Measurements from ENCODE around the gene OR2AP1. TPM values are rescaled to one million over a fixed set of nuclear protein-coding genes. Genes with fewer than 3 reads are reported as not detected.
"Not testable (repeated sequence)": the region's sequence is repeated elsewhere in the genome, so short reads cannot be mapped to it uniquely, and the experiment has no call there.

The OR2AP1 gene
- total RNA-seq = not detected
- not detected for polyA plus RNA-seq

- intact Hi-C loops (cut with micrococcal nuclease) = no loop called here
- peaks cover 8 to 10% of the 10 kb centered on the region in 2 donors for H3K27me3 Mint-ChIP-seq
- H3K27ac Mint-ChIP-seq = no peak within 1 kb of the TSS
- DNase-seq = no peak
- no peak within 1 kb of the TSS for H3K4me3 ChIP-seq (ENCODE audit: low read length in 2 of 2)
- H3K36me3 Mint-ChIP-seq = peaks cover 12% of the 10 kb centered on the region in 2 donors
- peak within 1 kb of the TSS in 1 of 8 donors; percentile 4 for H3K4me3 Mint-ChIP-seq
- peaks cover 0 to 48% (median 35%) of the 10 kb centered on the region in 8 donors for H3K9me3 Mint-ChIP-seq
- H3K9me3 ChIP-seq (ENCODE audit: control insufficient read depth in 1 of 2, low read length in 2 of 2) = peaks cover 0 to 14% of the 10 kb centered on the region in 2 donors
- no peaks in the 10 kb centered on the region for H3K4me1 ChIP-seq (ENCODE audit: insufficient read depth, low read length)
- H3K36me3 ChIP-seq (ENCODE audit: insufficient read depth, low read length) = no peaks in the 10 kb centered on the region
- POLR2A ChIA-PET (ENCODE audit: partially characterized antibody) = no interaction called here
- CTCF ChIA-PET (ENCODE audit: partially characterized antibody) = no interaction called here
- H3K27me3 ChIP-seq (ENCODE audit: insufficient read depth, low read length) = no peaks in the 10 kb centered on the region
- H3K4me1 Mint-ChIP-seq = no peaks in the 10 kb centered on the region
- no peak within 1 kb of the TSS for H3K27ac ChIP-seq (ENCODE audit: low read depth, low read length)
Measured at GRCh38 chr12:55572168-55572567, at the start of gene OR2AP1. Gene OR2AP1 (plus strand): TSS chr12:55572468. CDS start chr12:55574415, 1,947 bp downstream.

GRCh38 chr12:55548235-55548634 lies 24.0 kb upstream of the OR2AP1 start:
- Mint-ChIP-seq H3K9me3 (peaks cover 2 to 28% (median 8%) of the 10 kb centered on the region in 8 donors), H3K27me3 (peaks cover 28 to 38% of the 10 kb centered on the region in 2 donors)
- H3K36me3 ChIP-seq (ENCODE audit: insufficient read depth, low read length); H3K27me3 ChIP-seq (ENCODE audit: insufficient read depth, low read length); H3K4me1 ChIP-seq (ENCODE audit: insufficient read depth, low read length); H3K4me1 Mint-ChIP-seq; H3K36me3 Mint-ChIP-seq; H3K4me3 Mint-ChIP-seq; H3K9me3 ChIP-seq (ENCODE audit: control insufficient read depth in 1 of 2, low read length in 2 of 2); DNase-seq; H3K4me3 ChIP-seq (ENCODE audit: low read length in 2 of 2); intact Hi-C loops (cut with micrococcal nuclease); POLR2A ChIA-PET (ENCODE audit: partially characterized antibody); H3K27ac Mint-ChIP-seq; H3K27ac ChIP-seq (ENCODE audit: low read depth, low read length); CTCF ChIA-PET (ENCODE audit: partially characterized antibody): not testable (repeated sequence)

GRCh38 chr12:55548756-55549155 lies 23.5 kb upstream of the OR2AP1 start:
- Mint-ChIP-seq H3K9me3 (peaks cover 2 to 23% (median 8%) of the 10 kb centered on the region in 8 donors), H3K27me3 (peaks cover 23 to 35% of the 10 kb centered on the region in 2 donors), H3K27ac (no peak overlapping the region), H3K4me3 (no peak overlapping the region), H3K4me1 (no peaks in the 10 kb centered on the region), H3K36me3 (peaks cover 0 to 1% of the 10 kb centered on the region in 2 donors)
- no peaks in the 10 kb centered on the region for H3K36me3 ChIP-seq (ENCODE audit: insufficient read depth, low read length)
- ChIA-PET CTCF (ENCODE audit: partially characterized antibody) (no interaction called here), POLR2A (ENCODE audit: partially characterized antibody) (no interaction called here)
- H3K9me3 ChIP-seq (ENCODE audit: control insufficient read depth in 1 of 2, low read length in 2 of 2) = no peaks in the 10 kb centered on the region
- DNase-seq = no peak
- H3K27me3 ChIP-seq (ENCODE audit: insufficient read depth, low read length) = no peaks in the 10 kb centered on the region
- intact Hi-C loops (cut with micrococcal nuclease) = no loop called here
- H3K27ac ChIP-seq (ENCODE audit: low read depth, low read length) = no peak overlapping the region
- no peak overlapping the region for H3K4me3 ChIP-seq (ENCODE audit: low read length in 2 of 2)
- H3K4me1 ChIP-seq (ENCODE audit: insufficient read depth, low read length) = no peaks in the 10 kb centered on the region

GRCh38 chr12:55549302-55549701 lies 23.0 kb upstream of the OR2AP1 start, which contains the start of gene OR6C4:
Gene OR6C4 (plus strand): TSS chr12:55549602. CDS start chr12:55551227, 1,625 bp downstream.
- DNase-seq = no peak
- Mint-ChIP-seq H3K27me3 (peaks cover 26 to 35% of the 10 kb centered on the region in 2 donors), H3K9me3 (peaks cover 2 to 22% (median 8%) of the 10 kb centered on the region in 8 donors), H3K4me3 (no peak within 1 kb of the TSS), H3K27ac (no peak within 1 kb of the TSS), H3K36me3 (peaks cover 0 to 1% of the 10 kb centered on the region in 2 donors), H3K4me1 (no peaks in the 10 kb centered on the region)
- Histone ChIP-seq H3K4me1 (ENCODE audit: insufficient read depth, low read length) (no peaks in the 10 kb centered on the region), H3K27me3 (ENCODE audit: insufficient read depth, low read length) (no peaks in the 10 kb centered on the region), H3K4me3 (ENCODE audit: low read length in 2 of 2) (no peak within 1 kb of the TSS), H3K9me3 (ENCODE audit: control insufficient read depth in 1 of 2, low read length in 2 of 2) (no peaks in the 10 kb centered on the region), H3K36me3 (ENCODE audit: insufficient read depth, low read length) (no peaks in the 10 kb centered on the region), H3K27ac (ENCODE audit: low read depth, low read length) (no peak within 1 kb of the TSS)
- CTCF ChIA-PET (ENCODE audit: partially characterized antibody) = no interaction called here
- POLR2A ChIA-PET (ENCODE audit: partially characterized antibody) = no interaction called here
- intact Hi-C loops (cut with micrococcal nuclease) = no loop called here

- Histone ChIP-seq H3K4me3 (ENCODE audit: low read length in 2 of 2) (no peak overlapping the region), H3K36me3 (ENCODE audit: insufficient read depth, low read length) (no peaks in the 10 kb centered on the region), H3K27me3 (ENCODE audit: insufficient read depth, low read length) (no peaks in the 10 kb centered on the region), H3K4me1 (ENCODE audit: insufficient read depth, low read length) (no peaks in the 10 kb centered on the region), H3K27ac (ENCODE audit: low read depth, low read length) (no peak overlapping the region), H3K9me3 (ENCODE audit: control insufficient read depth in 1 of 2, low read length in 2 of 2) (no peaks in the 10 kb centered on the region)
- no peak for DNase-seq
- ChIA-PET CTCF (ENCODE audit: partially characterized antibody) (no interaction called here), POLR2A (ENCODE audit: partially characterized antibody) (no interaction called here)
- no peak overlapping the region for H3K27ac Mint-ChIP-seq
- no peak overlapping the region for H3K4me3 Mint-ChIP-seq
- peaks cover 13% of the 10 kb centered on the region in 2 donors for H3K27me3 Mint-ChIP-seq
- H3K4me1 Mint-ChIP-seq = no peaks in the 10 kb centered on the region
- intact Hi-C loops (cut with micrococcal nuclease) = no loop called here
- peaks cover 0 to 2% of the 10 kb centered on the region in 2 donors for H3K36me3 Mint-ChIP-seq
- peaks cover 0 to 34% (median 23%) of the 10 kb centered on the region in 8 donors for H3K9me3 Mint-ChIP-seq
Measured at GRCh38 chr12:55554296-55554695, 18.0 kb upstream of the OR2AP1 start.

- POLR2A ChIA-PET (ENCODE audit: partially characterized antibody); H3K4me3 ChIP-seq (ENCODE audit: low read length in 2 of 2); H3K4me1 ChIP-seq (ENCODE audit: insufficient read depth, low read length); H3K27me3 Mint-ChIP-seq; H3K4me1 Mint-ChIP-seq; H3K27me3 ChIP-seq (ENCODE audit: insufficient read depth, low read length); CTCF ChIA-PET (ENCODE audit: partially characterized antibody); DNase-seq; H3K36me3 ChIP-seq (ENCODE audit: insufficient read depth, low read length); intact Hi-C loops (cut with micrococcal nuclease); H3K27ac ChIP-seq (ENCODE audit: low read depth, low read length): not testable (repeated sequence)
- Mint-ChIP-seq H3K4me3 (peak overlapping the region in 2 of 8 donors; percentile 15 to 24), H3K36me3 (peaks cover 12 to 14% of the 10 kb centered on the region in 2 donors), H3K9me3 (peaks cover 0 to 50% (median 36%) of the 10 kb centered on the region in 8 donors), H3K27ac (peak overlapping the region in 2 of 7 donors; percentile 23 to 75)
- H3K9me3 ChIP-seq (ENCODE audit: control insufficient read depth in 1 of 2, low read length in 2 of 2) = peaks cover 0 to 14% of the 10 kb centered on the region in 2 donors
Measured at GRCh38 chr12:55570060-55570459, 2.2 kb upstream of the OR2AP1 start.

GRCh38 chr12:55570689-55571088 lies 1.6 kb upstream of the OR2AP1 start:
- H3K4me3 ChIP-seq (ENCODE audit: low read length in 2 of 2); H3K27ac ChIP-seq (ENCODE audit: low read depth, low read length); H3K36me3 ChIP-seq (ENCODE audit: insufficient read depth, low read length); H3K27me3 Mint-ChIP-seq; H3K4me1 ChIP-seq (ENCODE audit: insufficient read depth, low read length); H3K4me1 Mint-ChIP-seq; H3K4me3 Mint-ChIP-seq; H3K27ac Mint-ChIP-seq; H3K27me3 ChIP-seq (ENCODE audit: insufficient read depth, low read length); intact Hi-C loops (cut with micrococcal nuclease); CTCF ChIA-PET (ENCODE audit: partially characterized antibody); DNase-seq; POLR2A ChIA-PET (ENCODE audit: partially characterized antibody): not testable (repeated sequence)
- H3K36me3 Mint-ChIP-seq = peaks cover 12 to 14% of the 10 kb centered on the region in 2 donors
- H3K9me3 ChIP-seq (ENCODE audit: control insufficient read depth in 1 of 2, low read length in 2 of 2) = peaks cover 0 to 14% of the 10 kb centered on the region in 2 donors
- H3K9me3 Mint-ChIP-seq = peaks cover 0 to 50% (median 36%) of the 10 kb centered on the region in 8 donors

GRCh38 chr12:55582066-55582465 lies 9.8 kb downstream of the OR2AP1 start:
- Mint-ChIP-seq H3K27me3 (peaks cover 18 to 34% of the 10 kb centered on the region in 2 donors), H3K4me1 (no peaks in the 10 kb centered on the region), H3K36me3 (peaks cover 0 to 3% of the 10 kb centered on the region in 2 donors), H3K4me3 (no peak overlapping the region), H3K9me3 (peaks cover 3 to 32% (median 17%) of the 10 kb centered on the region in 8 donors), H3K27ac (no peak overlapping the region)
- H3K27me3 ChIP-seq (ENCODE audit: insufficient read depth, low read length) = peaks cover 6% of the 10 kb centered on the region
- CTCF ChIA-PET (ENCODE audit: partially characterized antibody) = no interaction called here
- intact Hi-C loops (cut with micrococcal nuclease) = no loop called here
- H3K4me3 ChIP-seq (ENCODE audit: low read length in 2 of 2) = no peak overlapping the region
- H3K4me1 ChIP-seq (ENCODE audit: insufficient read depth, low read length) = no peaks in the 10 kb centered on the region
- H3K36me3 ChIP-seq (ENCODE audit: insufficient read depth, low read length) = no peaks in the 10 kb centered on the region
- POLR2A ChIA-PET (ENCODE audit: partially characterized antibody) = no interaction called here
- H3K9me3 ChIP-seq (ENCODE audit: control insufficient read depth in 1 of 2, low read length in 2 of 2) = no peaks in the 10 kb centered on the region
- DNase-seq = no peak
- no peak overlapping the region for H3K27ac ChIP-seq (ENCODE audit: low read depth, low read length)

Data from CD4-positive, alpha-beta memory T cell (primary cell).